ENCODE data around the gene TDRD3.
A peak's percentile ranks its signal among the peaks of the same experiment; 100 is the strongest.
"Not testable (repeated sequence)": the region's sequence is repeated elsewhere in the genome, so short reads cannot be mapped to it uniquely, and the experiment has no call there.

TDRD3 gene

DNA sequence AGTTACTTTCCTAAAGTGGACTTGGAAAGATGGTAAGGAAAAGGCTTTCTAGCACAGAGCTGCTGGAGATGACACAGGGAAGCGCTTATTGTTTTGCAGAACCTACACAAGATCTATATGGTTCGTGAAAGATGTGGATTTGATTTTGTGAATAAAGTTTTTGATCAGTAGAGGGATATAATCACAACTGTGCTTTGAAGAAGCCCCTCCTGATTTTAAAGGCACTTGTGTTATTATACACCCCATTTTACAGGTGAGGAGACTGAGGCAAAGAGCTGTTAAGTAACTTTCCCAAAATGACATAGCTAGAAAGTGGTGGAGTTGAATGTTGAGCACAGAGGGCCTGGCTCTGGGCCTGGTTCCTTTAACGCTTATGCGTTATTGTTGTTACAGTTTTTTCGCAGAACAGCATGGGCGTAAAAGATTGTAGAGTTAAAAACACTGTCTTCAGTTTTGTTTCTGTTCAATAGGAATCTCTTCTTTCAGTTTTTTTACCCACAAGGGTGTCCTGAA is 1.4 kb downstream of the TDRD3 start:
- Histone ChIP-seq H3K9me3 (ENCODE audit: control insufficient read depth in 2 of 2, low read length in 2 of 2) (no peaks in the 10 kb centered on the region), H3K4me3 (ENCODE audit: low read length in 2 of 2) (peak overlapping the region; percentile 79 to 92), H3K4me1 (ENCODE audit: control insufficient read depth in 2 of 2, insufficient read depth in 2 of 2, low read length in 2 of 2) (peaks cover 15 to 19% of the 10 kb centered on the region in 2 donors), H3K36me3 (ENCODE audit: control insufficient read depth in 2 of 2, insufficient read depth in 2 of 2, low read length in 2 of 2) (no peaks in the 10 kb centered on the region), H3K27ac (ENCODE audit: low read depth in 2 of 2, low read length in 2 of 2) (peak overlapping the region; percentile 96 to 97), H3K27me3 (ENCODE audit: control insufficient read depth in 2 of 2, insufficient read depth in 2 of 2, low read length in 2 of 2) (no peaks in the 10 kb centered on the region), H3K9ac (ENCODE audit: low read depth in 1 of 2, low read length in 2 of 2) (peak overlapping the region; percentile 91)

DNA sequence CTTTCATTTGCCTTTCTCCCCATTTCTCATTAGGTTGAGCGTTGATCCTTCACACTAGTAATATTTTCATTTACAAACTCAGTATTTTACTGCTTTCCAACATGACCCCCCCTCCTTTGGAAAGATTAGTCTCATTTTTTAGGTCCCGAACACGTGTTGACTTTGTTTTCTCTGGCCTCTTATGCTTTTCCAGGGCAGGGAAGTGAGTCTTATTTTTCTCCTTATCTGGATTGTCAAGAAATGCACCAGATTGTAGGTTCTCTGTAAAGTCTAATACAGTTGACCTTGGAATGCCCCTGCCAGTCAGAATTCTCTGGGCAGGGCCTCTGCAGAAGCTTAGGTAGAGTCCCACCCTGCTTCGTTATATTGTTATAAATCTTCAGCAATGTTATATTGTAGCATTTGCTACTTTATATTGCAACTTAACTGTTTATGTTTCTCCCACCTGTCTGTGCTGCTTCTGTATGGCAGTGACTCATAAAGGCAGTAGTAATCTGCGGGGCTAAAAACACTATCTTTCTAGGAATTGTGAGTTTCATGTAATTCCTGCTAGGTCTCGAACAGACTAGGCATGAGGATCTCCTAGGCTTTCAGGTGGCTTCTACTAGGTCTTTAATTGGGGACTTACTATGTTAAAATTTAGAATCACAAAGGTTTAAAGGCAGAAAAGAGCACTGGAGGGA is 2.0 kb downstream of the TDRD3 start:
- peak overlapping the region; percentile 79 to 92 for H3K4me3 ChIP-seq (ENCODE audit: low read length in 2 of 2)
- peaks cover 15 to 19% of the 10 kb centered on the region in 2 donors for H3K4me1 ChIP-seq (ENCODE audit: control insufficient read depth in 2 of 2, insufficient read depth in 2 of 2, low read length in 2 of 2)
- no peaks in the 10 kb centered on the region for H3K9me3 ChIP-seq (ENCODE audit: control insufficient read depth in 2 of 2, low read length in 2 of 2)
- H3K27me3 ChIP-seq (ENCODE audit: control insufficient read depth in 2 of 2, insufficient read depth in 2 of 2, low read length in 2 of 2), result no peaks in the 10 kb centered on the region
- peak overlapping the region; percentile 96 to 97 for H3K27ac ChIP-seq (ENCODE audit: low read depth in 2 of 2, low read length in 2 of 2)
- peak overlapping the region; percentile 91 for H3K9ac ChIP-seq (ENCODE audit: low read depth in 1 of 2, low read length in 2 of 2)
- no peaks in the 10 kb centered on the region for H3K36me3 ChIP-seq (ENCODE audit: control insufficient read depth in 2 of 2, insufficient read depth in 2 of 2, low read length in 2 of 2)

DNA sequence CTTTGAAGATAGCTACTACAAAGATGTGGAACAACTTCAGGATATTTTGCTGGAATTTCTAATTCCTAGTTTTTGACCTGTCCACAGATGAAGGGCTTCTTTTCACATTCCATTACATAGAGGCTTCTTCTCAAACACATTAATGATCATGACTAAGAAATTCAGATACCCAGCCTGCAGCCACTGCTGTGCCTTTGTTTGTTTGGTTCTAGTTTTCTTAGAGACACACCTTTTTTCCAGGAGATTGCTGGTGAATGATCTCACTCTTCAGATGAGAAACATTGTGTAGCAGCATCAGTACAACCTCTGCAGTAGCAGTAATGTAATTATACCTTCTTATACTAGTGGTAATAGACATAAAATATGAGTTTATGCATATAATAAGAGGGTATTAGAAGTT is 5.0 kb downstream of the TDRD3 start:
- H3K9me3 ChIP-seq (ENCODE audit: control insufficient read depth in 2 of 2, low read length in 2 of 2), result no peaks in the 10 kb centered on the region
- H3K27me3 ChIP-seq (ENCODE audit: control insufficient read depth in 2 of 2, insufficient read depth in 2 of 2, low read length in 2 of 2), result no peaks in the 10 kb centered on the region
- H3K4me3 ChIP-seq (ENCODE audit: low read length in 2 of 2), result no peak overlapping the region
- H3K27ac ChIP-seq (ENCODE audit: low read depth in 2 of 2, low read length in 2 of 2), result peak overlapping the region in 1 of 2 donors; percentile 4
- no peak overlapping the region for H3K9ac ChIP-seq (ENCODE audit: low read depth in 1 of 2, low read length in 2 of 2)
- H3K36me3 ChIP-seq (ENCODE audit: control insufficient read depth in 2 of 2, insufficient read depth in 2 of 2, low read length in 2 of 2), result no peaks in the 10 kb centered on the region
- H3K4me1 ChIP-seq (ENCODE audit: control insufficient read depth in 2 of 2, insufficient read depth in 2 of 2, low read length in 2 of 2), result peaks cover 15 to 16% of the 10 kb centered on the region in 2 donors

- no peaks in the 10 kb centered on the region for H3K36me3 ChIP-seq (ENCODE audit: control insufficient read depth in 2 of 2, insufficient read depth in 2 of 2, low read length in 2 of 2)
- no peaks in the 10 kb centered on the region for H3K9me3 ChIP-seq (ENCODE audit: control insufficient read depth in 2 of 2, low read length in 2 of 2)
- H3K9ac ChIP-seq (ENCODE audit: low read depth in 1 of 2, low read length in 2 of 2), result no peak overlapping the region
- H3K27me3 ChIP-seq (ENCODE audit: control insufficient read depth in 2 of 2, insufficient read depth in 2 of 2, low read length in 2 of 2), result no peaks in the 10 kb centered on the region
- no peak overlapping the region for H3K27ac ChIP-seq (ENCODE audit: low read depth in 2 of 2, low read length in 2 of 2)
- no peak overlapping the region for H3K4me3 ChIP-seq (ENCODE audit: low read length in 2 of 2)
- H3K4me1 ChIP-seq (ENCODE audit: control insufficient read depth in 2 of 2, insufficient read depth in 2 of 2, low read length in 2 of 2), result peaks cover 0 to 4% of the 10 kb centered on the region in 2 donors
These were observed 10.1 kb downstream of the TDRD3 start for GRCh38 chr13:60407095-60407494.

DNA sequence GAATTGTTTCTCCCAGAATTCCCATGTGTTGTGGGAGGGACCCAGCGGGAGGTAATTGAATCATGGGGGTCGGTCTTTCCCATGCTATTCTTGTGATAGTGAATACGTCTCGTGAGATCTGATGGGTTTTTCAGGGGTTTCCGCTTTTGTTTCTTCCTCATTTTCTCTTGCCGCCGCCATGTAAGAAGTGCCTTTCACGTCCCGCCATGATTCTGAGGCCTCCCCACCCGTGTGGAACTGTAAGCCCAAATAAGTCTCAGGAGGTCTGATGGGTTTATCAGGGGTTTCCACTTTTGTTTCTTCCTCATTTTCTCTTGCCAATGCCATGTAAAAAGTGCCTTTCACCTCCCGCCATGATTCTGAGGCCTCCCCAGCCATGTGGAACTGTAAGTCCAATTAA is 10.8 kb downstream of the TDRD3 start:
- H3K36me3 ChIP-seq (ENCODE audit: control insufficient read depth in 2 of 2, insufficient read depth in 2 of 2, low read length in 2 of 2); H3K4me1 ChIP-seq (ENCODE audit: control insufficient read depth in 2 of 2, insufficient read depth in 2 of 2, low read length in 2 of 2): not testable (repeated sequence)

GRCh38 chr13:60409574-60410292 is 12.7 kb downstream of the TDRD3 start:
- H3K4me1 ChIP-seq (ENCODE audit: control insufficient read depth in 2 of 2, insufficient read depth in 2 of 2, low read length in 2 of 2); H3K27ac ChIP-seq (ENCODE audit: low read depth in 2 of 2, low read length in 2 of 2); H3K4me3 ChIP-seq (ENCODE audit: low read length in 2 of 2); H3K9me3 ChIP-seq (ENCODE audit: control insufficient read depth in 2 of 2, low read length in 2 of 2); H3K36me3 ChIP-seq (ENCODE audit: control insufficient read depth in 2 of 2, insufficient read depth in 2 of 2, low read length in 2 of 2); H3K27me3 ChIP-seq (ENCODE audit: control insufficient read depth in 2 of 2, insufficient read depth in 2 of 2, low read length in 2 of 2); H3K9ac ChIP-seq (ENCODE audit: low read depth in 1 of 2, low read length in 2 of 2): not testable (repeated sequence)

More for the DNA sequence above, 10.8 kb downstream of the TDRD3 start:
- not testable (repeated sequence) for H3K9me3 ChIP-seq (ENCODE audit: control insufficient read depth in 2 of 2, low read length in 2 of 2); H3K4me3 ChIP-seq (ENCODE audit: low read length in 2 of 2); H3K27me3 ChIP-seq (ENCODE audit: control insufficient read depth in 2 of 2, insufficient read depth in 2 of 2, low read length in 2 of 2); H3K27ac ChIP-seq (ENCODE audit: low read depth in 2 of 2, low read length in 2 of 2); H3K9ac ChIP-seq (ENCODE audit: low read depth in 1 of 2, low read length in 2 of 2)

DNA sequence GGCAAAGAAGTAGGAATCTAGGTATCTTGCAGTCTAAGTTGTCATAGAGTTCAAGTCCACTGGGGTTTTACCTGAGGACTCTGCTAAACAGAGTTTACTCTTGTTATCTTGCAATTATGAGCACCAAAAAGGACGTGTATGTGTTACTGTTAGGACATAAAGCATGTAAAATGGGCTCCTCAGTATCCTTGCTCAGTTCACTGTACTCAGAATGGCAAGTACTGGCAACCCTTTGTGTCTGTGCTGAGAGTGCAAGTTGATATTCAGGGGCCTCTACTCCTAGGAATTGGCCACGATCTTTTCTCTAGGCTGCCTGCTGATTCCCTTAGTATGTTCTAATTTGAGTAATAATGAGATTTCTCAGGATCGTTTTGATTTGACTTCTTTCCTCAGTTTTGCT is 13.3 kb downstream of the TDRD3 start:
- no peaks in the 10 kb centered on the region for H3K9me3 ChIP-seq (ENCODE audit: control insufficient read depth in 2 of 2, low read length in 2 of 2)
- H3K27ac ChIP-seq (ENCODE audit: low read depth in 2 of 2, low read length in 2 of 2), result no peak overlapping the region
- H3K27me3 ChIP-seq (ENCODE audit: control insufficient read depth in 2 of 2, insufficient read depth in 2 of 2, low read length in 2 of 2), result no peaks in the 10 kb centered on the region

DNA sequence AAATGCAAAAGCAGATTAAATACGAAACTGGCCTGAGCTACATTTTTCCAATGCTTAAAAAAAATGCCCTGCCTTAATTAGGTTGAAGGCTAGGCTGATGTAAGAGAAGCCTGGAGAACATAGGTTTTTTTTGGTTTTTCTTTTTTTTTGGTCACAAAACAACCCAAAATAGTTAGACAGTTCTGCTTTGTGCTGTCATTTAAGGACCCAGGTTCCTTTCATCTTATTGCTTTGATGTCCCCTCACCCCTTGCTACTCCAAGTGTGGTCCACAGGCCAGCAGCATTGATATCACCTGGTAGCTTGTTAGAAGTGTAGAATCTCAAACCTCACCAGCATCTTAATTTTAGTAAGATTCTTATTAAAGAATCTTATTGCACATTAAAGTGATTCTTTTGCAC is 14.4 kb downstream of the TDRD3 start:
- no peak overlapping the region for H3K27ac ChIP-seq (ENCODE audit: low read depth in 2 of 2, low read length in 2 of 2)
- no peaks in the 10 kb centered on the region for H3K9me3 ChIP-seq (ENCODE audit: control insufficient read depth in 2 of 2, low read length in 2 of 2)
- H3K36me3 ChIP-seq (ENCODE audit: control insufficient read depth in 2 of 2, insufficient read depth in 2 of 2, low read length in 2 of 2), result no peaks in the 10 kb centered on the region
- H3K4me1 ChIP-seq (ENCODE audit: control insufficient read depth in 2 of 2, insufficient read depth in 2 of 2, low read length in 2 of 2), result peaks cover 0 to 4% of the 10 kb centered on the region in 2 donors
- H3K9ac ChIP-seq (ENCODE audit: low read depth in 1 of 2, low read length in 2 of 2), result no peak overlapping the region
- H3K4me3 ChIP-seq (ENCODE audit: low read length in 2 of 2), result no peak overlapping the region
- H3K27me3 ChIP-seq (ENCODE audit: control insufficient read depth in 2 of 2, insufficient read depth in 2 of 2, low read length in 2 of 2), result no peaks in the 10 kb centered on the region

More for the DNA sequence above, 13.3 kb downstream of the TDRD3 start:
- Histone ChIP-seq H3K4me3 (ENCODE audit: low read length in 2 of 2) (no peak overlapping the region), H3K4me1 (ENCODE audit: control insufficient read depth in 2 of 2, insufficient read depth in 2 of 2, low read length in 2 of 2) (peaks cover 0 to 4% of the 10 kb centered on the region in 2 donors), H3K9ac (ENCODE audit: low read depth in 1 of 2, low read length in 2 of 2) (no peak overlapping the region), H3K36me3 (ENCODE audit: control insufficient read depth in 2 of 2, insufficient read depth in 2 of 2, low read length in 2 of 2) (no peaks in the 10 kb centered on the region)

DNA sequence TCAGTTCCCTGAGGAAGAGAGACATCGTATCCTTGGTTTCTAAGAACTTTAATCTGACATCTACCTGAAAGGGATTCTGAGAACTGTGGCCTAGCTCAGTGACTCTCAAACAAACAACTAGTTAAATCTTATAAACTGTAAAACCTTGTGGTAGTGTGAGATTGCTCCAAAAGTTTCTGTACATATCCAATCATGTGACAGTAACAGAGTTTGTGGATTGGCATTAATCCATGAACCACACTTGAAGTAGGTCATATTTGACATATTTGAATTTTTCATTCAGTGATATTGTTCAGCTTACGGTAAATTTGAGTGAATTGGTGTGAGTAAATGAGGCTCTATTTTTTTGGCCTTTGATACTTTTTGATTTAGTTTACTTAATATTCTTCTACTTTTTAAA is 15.0 kb downstream of the TDRD3 start:
- no peaks in the 10 kb centered on the region for H3K9me3 ChIP-seq (ENCODE audit: control insufficient read depth in 2 of 2, low read length in 2 of 2)
- no peak overlapping the region for H3K9ac ChIP-seq (ENCODE audit: low read depth in 1 of 2, low read length in 2 of 2)
- H3K27me3 ChIP-seq (ENCODE audit: control insufficient read depth in 2 of 2, insufficient read depth in 2 of 2, low read length in 2 of 2), result no peaks in the 10 kb centered on the region
- no peak overlapping the region for H3K27ac ChIP-seq (ENCODE audit: low read depth in 2 of 2, low read length in 2 of 2)
- no peaks in the 10 kb centered on the region for H3K36me3 ChIP-seq (ENCODE audit: control insufficient read depth in 2 of 2, insufficient read depth in 2 of 2, low read length in 2 of 2)
- peaks cover 0 to 4% of the 10 kb centered on the region in 2 donors for H3K4me1 ChIP-seq (ENCODE audit: control insufficient read depth in 2 of 2, insufficient read depth in 2 of 2, low read length in 2 of 2)
- H3K4me3 ChIP-seq (ENCODE audit: low read length in 2 of 2), result no peak overlapping the region

- Histone ChIP-seq H3K9me3 (ENCODE audit: control insufficient read depth in 2 of 2, low read length in 2 of 2) (no peaks in the 10 kb centered on the region), H3K36me3 (ENCODE audit: control insufficient read depth in 2 of 2, insufficient read depth in 2 of 2, low read length in 2 of 2) (no peaks in the 10 kb centered on the region), H3K27ac (ENCODE audit: low read depth in 2 of 2, low read length in 2 of 2) (no peak overlapping the region), H3K9ac (ENCODE audit: low read depth in 1 of 2, low read length in 2 of 2) (no peak overlapping the region), H3K4me1 (ENCODE audit: control insufficient read depth in 2 of 2, insufficient read depth in 2 of 2, low read length in 2 of 2) (peaks cover 0 to 4% of the 10 kb centered on the region in 2 donors), H3K4me3 (ENCODE audit: low read length in 2 of 2) (no peak overlapping the region), H3K27me3 (ENCODE audit: control insufficient read depth in 2 of 2, insufficient read depth in 2 of 2, low read length in 2 of 2) (no peaks in the 10 kb centered on the region)
These were observed 16.0 kb downstream of the TDRD3 start for GRCh38 chr13:60412909-60413616.

Data from mucosa of rectum (tissue), 2 donors.